Measurements from ENCODE around the gene PTPN7. TPM values are rescaled to one million over a fixed set of nuclear protein-coding genes. Genes with fewer than 3 reads are reported as not detected.

PTPN7 gene
- polyA plus RNA-seq, 1 donor (not counting 4 experiments of a cell fraction or from before 2014, with no cell fraction given), result 0.10 TPM

GRCh38 chr1:202110977-202111376, 49.4 kb downstream of the PTPN7 start:
- Histone ChIP-seq H3K4me2 (ENCODE audit: control insufficient read depth, extremely low read depth, insufficient read depth, low read depth, low read length) (no peak overlapping the region), H3K9me3 (ENCODE audit: control insufficient read depth, low read depth, low read length) (no peaks in the 10 kb centered on the region), H3K4me1 (ENCODE audit: control insufficient read depth, extremely low read depth, insufficient read depth, low read length) (peaks cover 9% of the 10 kb centered on the region), H3K79me2 (ENCODE audit: control insufficient read depth, insufficient read depth, low read length) (no peaks in the 10 kb centered on the region), H3K27me3 (ENCODE audit: control insufficient read depth, extremely low read depth, insufficient read depth, low read length) (no peaks in the 10 kb centered on the region), H4K20me1 (ENCODE audit: control insufficient read depth, extremely low read depth, insufficient read depth, low read length) (no peaks in the 10 kb centered on the region), H3K36me3 (ENCODE audit: control insufficient read depth in 2 of 2, extremely low read depth in 1 of 2, insufficient read depth in 2 of 2, low read length in 2 of 2) (no peaks in the 10 kb centered on the region), H3K9ac (ENCODE audit: control insufficient read depth, extremely low read depth, insufficient read depth, low read length) (no peak overlapping the region), H3K4me3 (ENCODE audit: control insufficient read depth in 2 of 3, extremely low read depth in 1 of 3, insufficient read depth in 2 of 3, low read depth in 1 of 3, low read length in 3 of 3) (no peak overlapping the region), H3K9me1 (ENCODE audit: control insufficient read depth, extremely low read depth, insufficient read depth, low read length) (no peaks in the 10 kb centered on the region), H2AFZ (ENCODE audit: control insufficient read depth, low read length) (no peak overlapping the region), H3K27ac (ENCODE audit: control insufficient read depth, insufficient read depth, low read length) (no peak overlapping the region)
- no peak for DNase-seq (ENCODE audit: low read depth, low spot score)
- dilution Hi-C loops (cut with MboI; ENCODE audit: extremely low pct_ligation_motif_present, low sequenced_read_pairs), result no loop called here
- TF ChIP-seq EZH2 (IDR thresholded peaks at IDR 0.05; ENCODE audit: low read length), result no peak
- TF ChIP-seq CTCF (optimal IDR thresholded peaks at IDR 0.05 in 1 of 3, IDR thresholded peaks at IDR 0.05 in 1 of 3, conservative IDR thresholded peaks at IDR 0.05 in 1 of 3; ENCODE audit: extremely low read depth in 1 of 3, insufficient read depth in 2 of 3, low read length in 3 of 3), result no peak
- no peak for FAIRE-seq

GRCh38 chr1:202107801-202108731, 52.3 kb downstream of the PTPN7 start:
- Histone ChIP-seq H3K9ac (ENCODE audit: control insufficient read depth, extremely low read depth, insufficient read depth, low read length) (no peak overlapping the region), H2AFZ (ENCODE audit: control insufficient read depth, low read length) (no peak overlapping the region), H3K27me3 (ENCODE audit: control insufficient read depth, extremely low read depth, insufficient read depth, low read length) (no peaks in the 10 kb centered on the region), H3K4me3 (ENCODE audit: control insufficient read depth in 2 of 3, extremely low read depth in 1 of 3, insufficient read depth in 2 of 3, low read depth in 1 of 3, low read length in 3 of 3) (no peak overlapping the region), H4K20me1 (ENCODE audit: control insufficient read depth, extremely low read depth, insufficient read depth, low read length) (no peaks in the 10 kb centered on the region), H3K4me2 (ENCODE audit: control insufficient read depth, extremely low read depth, insufficient read depth, low read depth, low read length) (no peak overlapping the region), H3K36me3 (ENCODE audit: control insufficient read depth in 2 of 2, extremely low read depth in 1 of 2, insufficient read depth in 2 of 2, low read length in 2 of 2) (no peaks in the 10 kb centered on the region), H3K4me1 (ENCODE audit: control insufficient read depth, extremely low read depth, insufficient read depth, low read length) (peaks cover 17% of the 10 kb centered on the region), H3K79me2 (ENCODE audit: control insufficient read depth, insufficient read depth, low read length) (no peaks in the 10 kb centered on the region), H3K27ac (ENCODE audit: control insufficient read depth, insufficient read depth, low read length) (no peak overlapping the region), H3K9me1 (ENCODE audit: control insufficient read depth, extremely low read depth, insufficient read depth, low read length) (no peaks in the 10 kb centered on the region), H3K9me3 (ENCODE audit: control insufficient read depth, low read depth, low read length) (no peaks in the 10 kb centered on the region)
- TF ChIP-seq CTCF (optimal IDR thresholded peaks at IDR 0.05 in 1 of 3, IDR thresholded peaks at IDR 0.05 in 1 of 3, conservative IDR thresholded peaks at IDR 0.05 in 1 of 3; ENCODE audit: extremely low read depth in 1 of 3, insufficient read depth in 2 of 3, low read length in 3 of 3) (no peak), EZH2 (IDR thresholded peaks at IDR 0.05; ENCODE audit: low read length) (no peak)
- FAIRE-seq (no peak), DNase-seq (ENCODE audit: low read depth, low spot score) (no peak)
- dilution Hi-C loops (cut with MboI; ENCODE audit: extremely low pct_ligation_motif_present, low sequenced_read_pairs), result no loop called here
